Medulla oblongata (tissue), 1 donor: ENCODE results near the gene BDH1.

Experiments
- DNase-seq: peaks from one replicate; pipeline ENCODE4 v3.0.0-alpha.2; 2015; ENCODE audit errors: extremely low spot score

The BDH1 gene

GRCh38 chr3:197549261-197549885, 6.4 kb downstream of the BDH1 start:
- DNase-seq: peak; percentile 26

- DNase-seq: no peak
Observed at GRCh38 chr3:197547306-197548011, 8.3 kb downstream of the BDH1 start.

DNA sequence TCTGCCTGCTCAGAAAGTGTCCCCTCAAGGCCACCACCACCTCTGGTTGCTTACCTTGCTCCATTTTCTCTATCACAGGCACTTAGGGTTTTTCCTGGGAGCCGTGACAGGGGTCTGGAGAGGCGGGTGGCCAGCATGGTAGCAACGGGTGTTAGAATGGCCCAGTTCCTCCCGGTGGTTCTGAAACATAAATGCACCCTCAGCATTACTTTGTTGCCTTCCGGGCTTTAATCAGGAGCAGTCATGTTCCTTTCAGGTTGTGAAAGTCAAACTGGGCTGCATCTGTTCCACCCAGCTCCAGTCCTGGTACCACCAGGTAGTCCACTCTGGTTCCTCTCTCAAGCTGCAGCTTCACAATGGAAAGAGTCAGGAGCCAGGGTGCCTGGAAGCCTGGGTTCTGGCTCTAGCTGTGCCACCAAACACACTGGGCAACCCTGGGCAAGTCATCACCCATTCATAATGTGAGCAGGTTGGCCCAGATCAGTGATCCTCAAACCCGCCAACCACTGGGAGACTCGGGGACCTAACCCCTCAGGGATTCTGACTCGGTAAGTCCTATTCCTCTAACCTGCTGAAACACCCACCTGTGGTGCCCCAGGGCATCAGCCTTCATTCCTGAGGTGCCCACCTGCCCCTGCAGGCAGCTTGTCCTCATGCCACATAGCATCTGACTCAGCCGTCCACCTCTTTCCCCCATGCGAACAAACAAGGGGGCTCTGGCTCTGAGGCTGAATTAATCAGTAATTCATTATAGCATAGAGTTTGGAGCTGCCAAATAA, 9.3 kb downstream of the BDH1 start:
- DNase-seq: no peak

DNA sequence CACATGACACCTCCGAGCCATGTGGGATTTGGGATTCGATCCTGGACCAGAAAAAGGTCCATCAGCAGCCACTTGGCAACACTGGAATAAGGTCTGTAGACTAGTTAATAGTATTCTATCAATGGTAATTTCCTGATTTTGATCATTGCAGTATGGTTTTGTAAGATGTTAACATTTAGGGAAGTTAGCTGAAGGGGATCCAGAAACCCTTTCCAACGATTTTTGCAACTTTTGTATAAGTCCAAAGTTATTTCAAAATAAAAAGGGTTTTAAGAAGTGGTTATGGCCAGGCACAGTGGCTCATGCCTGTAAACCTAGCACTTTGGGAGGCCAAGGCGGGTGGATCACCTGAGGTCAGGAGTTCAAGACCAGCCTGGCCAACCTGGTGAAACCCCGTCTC, 10.2 kb downstream of the BDH1 start:
- no peak for DNase-seq

DNA sequence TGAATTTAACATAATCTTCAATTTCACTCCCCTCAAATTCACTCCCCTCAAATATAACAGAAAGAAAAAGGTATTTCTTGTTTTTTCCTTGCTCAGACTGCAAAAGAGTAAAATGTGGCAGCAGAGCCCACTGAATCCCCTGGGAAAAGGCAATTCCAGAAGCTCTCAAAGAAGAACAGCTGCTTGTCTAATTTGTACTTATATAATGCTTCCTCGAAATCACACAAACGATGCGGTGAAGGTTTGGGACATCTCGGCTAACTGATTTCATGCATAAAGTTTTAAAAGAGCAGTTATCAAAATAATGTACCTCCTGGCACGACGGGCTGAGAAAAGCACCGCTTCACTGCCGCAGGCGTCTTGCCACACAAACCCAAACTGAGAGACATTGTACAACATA, 10.7 kb downstream of the BDH1 start:
- DNase-seq: no peak

DNA sequence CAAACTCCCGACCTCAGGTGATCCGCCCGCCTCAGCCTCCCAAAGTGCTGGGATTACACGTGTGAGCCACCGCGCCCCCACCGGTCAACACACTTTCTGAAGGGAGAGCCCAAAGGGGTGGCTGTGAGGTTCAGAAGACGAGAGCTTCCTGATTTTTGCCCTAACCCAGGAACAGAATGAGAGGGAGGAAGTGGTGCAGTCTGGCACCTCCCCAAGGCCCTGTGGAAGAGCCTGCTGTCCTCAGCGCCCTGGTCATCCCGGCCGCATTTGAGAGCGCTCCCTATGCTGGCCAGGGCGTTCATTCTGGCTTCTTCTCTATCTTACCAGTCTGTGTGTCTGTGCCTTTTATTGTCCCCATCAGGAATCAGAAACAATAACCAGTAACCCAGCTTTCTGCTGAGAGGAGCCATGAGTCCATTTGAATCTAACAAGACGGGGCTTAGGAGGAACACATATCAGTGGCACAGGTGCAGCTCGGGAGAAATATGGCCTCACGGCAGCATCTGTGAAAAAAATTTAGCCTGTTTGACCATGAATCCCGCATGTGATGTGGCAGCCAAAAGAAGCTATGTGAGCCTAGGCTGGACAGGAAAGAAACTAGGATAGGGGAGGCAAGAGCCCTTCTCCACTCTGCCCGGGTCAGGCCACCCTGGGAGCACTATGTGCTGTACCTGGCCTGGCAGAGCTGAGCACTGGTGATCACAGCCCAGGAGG, 12.9 kb downstream of the BDH1 start:
- DNase-seq: peak; percentile 55

GRCh38 chr3:197541756-197542539, 13.8 kb downstream of the BDH1 start:
- DNase-seq: peak; percentile 51

DNA sequence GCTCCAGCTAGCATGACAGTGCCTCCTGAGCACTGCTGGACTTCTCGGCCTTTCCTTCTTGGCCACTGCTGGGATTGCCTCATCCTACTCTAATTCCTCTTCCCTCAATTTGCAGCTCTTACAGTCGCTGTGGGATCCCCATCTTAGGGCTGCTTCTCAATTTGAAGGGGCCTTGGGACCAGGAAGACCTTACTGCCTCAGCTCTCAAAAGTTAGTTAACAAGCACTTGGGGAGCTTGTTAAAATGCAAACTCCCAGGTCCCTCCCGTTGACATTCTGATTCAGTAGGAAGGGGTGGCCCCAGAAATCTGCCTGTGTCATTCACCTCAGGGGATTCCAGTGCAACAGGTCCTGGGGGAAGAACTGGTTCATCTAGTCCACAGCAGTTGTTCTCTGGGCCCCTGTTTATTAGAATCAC, 14.8 kb downstream of the BDH1 start:
- no peak for DNase-seq

DNA sequence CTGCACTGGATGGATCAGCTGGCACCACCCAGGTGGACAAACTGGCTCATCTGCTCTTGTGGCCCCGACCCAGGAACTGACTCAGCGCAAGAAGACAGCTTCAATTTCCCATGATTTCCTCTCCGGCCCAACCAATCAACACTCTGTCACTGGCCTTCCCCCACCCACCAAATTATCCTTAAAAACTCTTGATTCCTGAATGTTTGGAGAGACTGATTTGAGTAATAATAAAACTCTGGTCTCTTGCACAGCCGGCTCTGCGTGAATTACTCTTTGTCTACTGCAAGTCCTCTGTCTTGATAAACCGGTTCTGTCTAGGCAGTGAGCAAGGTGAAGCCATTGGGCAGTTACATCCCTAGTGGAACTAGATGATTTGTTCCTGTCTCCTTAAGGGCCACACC, 16.1 kb downstream of the BDH1 start:
- no peak for DNase-seq

- DNase-seq: no peak
Observed at GRCh38 chr3:197533927-197534725, 21.6 kb downstream of the BDH1 start.

- DNase-seq: no peak
Observed at GRCh38 chr3:197533396-197533795, 22.4 kb downstream of the BDH1 start.

DNA sequence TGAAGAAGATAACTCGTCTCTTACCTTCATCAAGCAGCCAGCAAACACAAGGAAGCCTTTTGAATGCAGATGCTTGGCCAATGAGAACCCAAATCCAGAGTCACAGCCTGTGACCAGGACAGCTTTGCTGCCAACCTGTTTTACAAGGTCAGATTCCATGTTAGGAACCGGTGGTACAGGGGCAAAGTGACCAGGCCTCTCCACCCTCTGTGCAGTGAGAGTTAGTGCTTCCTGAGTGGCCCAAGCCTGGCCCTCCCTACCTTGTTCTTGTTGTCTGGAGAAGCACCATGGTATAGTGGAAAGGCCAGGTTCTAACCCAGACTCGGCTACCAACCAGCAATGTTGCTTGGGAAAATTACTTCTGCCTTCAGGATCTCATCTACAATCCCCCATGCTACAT, 23.4 kb downstream of the BDH1 start:
- DNase-seq: no peak

DNA sequence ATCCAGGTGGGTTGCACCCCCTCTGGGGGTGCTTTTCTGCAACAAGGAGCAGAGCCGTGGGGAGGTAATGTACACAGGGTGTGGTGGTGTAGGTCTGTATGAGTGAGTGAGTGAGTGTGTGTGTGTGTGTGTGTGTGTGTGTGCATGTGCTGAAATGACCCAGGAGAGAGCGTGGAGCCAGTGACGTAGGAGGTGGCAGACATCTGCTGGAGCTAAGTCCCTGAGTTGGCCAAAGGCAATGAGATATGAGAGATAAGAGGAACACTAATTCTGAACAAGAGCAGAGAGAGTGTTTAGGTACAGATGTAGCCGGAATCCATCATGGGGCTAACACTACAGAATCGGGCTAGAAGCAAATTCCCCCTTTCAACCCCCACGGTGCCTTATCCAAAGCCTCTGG, 27.6 kb downstream of the BDH1 start:
- no peak for DNase-seq

GRCh38 chr3:197527569-197527968, 28.2 kb downstream of the BDH1 start:
- no peak for DNase-seq

DNA sequence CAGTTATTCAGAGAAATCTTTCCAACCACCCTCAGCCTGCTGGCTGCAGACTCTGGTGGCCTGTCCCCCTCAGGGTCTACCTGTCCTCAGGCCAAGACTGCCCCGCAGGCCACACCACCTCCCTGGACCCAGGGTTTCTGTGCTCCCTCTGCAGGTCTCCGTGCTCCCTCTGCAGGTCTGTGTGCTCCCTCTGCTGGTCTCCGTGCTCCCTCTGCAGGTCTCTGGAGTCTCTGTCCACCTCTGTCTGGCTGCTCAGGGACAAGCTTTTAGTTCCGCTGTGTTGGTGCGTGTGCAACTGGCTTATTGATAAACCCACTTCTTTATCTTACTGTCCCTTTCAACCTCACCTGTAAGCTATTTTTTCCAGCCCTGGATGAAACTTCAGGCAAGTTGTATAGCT, 30.1 kb downstream of the BDH1 start:
- no peak for DNase-seq

GRCh38 chr3:197524128-197524527, 31.6 kb downstream of the BDH1 start:
- DNase-seq: no peak

GRCh38 chr3:197523526-197523925, 32.2 kb downstream of the BDH1 start:
- no peak for DNase-seq

DNA sequence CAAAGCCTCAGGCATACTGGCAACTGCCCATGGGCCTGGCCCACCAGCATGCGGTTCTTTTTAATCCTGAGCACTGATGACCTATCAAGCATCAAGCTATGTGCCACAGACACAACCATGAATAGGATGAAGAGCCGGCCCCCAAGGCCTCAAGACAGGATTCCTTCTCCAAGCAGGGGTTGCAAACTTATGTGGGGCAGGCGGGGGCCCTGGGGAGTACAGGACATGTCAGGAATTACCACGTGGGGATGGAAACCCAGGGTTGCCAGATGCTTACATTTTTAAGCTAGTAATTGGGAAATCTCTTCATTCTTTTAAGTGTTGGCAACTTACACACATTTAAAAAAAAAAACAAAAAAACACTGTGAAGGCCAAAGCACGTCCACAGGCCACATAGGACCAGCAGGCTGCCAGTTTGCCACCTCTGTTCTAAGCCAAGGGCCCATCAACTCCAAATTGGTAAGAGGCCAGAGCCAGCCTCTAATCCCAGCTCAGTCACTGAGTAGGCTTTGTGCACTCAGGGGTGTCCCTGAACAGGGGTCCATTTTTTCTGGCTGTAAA, 32.8 kb downstream of the BDH1 start:
- no peak for DNase-seq

DNA sequence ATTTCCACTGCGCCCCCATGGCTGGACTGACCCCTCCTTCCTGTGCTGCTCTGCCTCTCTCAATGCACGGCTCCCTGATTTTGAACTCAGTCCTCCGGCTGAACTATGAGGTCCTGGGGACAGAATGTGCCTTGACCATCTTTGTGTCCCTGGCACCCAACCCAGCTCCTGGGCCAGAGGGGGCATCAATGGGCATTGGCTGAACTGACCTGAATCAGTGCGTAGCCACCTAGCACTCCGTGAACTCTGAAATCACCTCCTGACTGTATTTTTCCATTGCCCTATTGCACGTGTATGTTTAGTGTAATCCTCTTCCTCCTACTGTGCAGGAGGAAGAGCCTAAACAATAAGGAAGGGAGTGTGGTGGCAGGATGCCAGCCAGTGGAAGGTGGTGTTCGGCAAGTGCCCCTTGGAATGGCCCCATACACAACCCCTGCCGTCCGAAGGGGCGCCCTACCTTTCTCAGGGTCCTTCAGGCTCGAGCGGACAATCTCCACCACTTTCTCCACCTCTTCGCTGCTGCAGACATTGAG, 33.5 kb downstream of the BDH1 start:
- no peak for DNase-seq
